Measurements from ENCODE around the gene SLC38A10.

SLC38A10 gene

DNA sequence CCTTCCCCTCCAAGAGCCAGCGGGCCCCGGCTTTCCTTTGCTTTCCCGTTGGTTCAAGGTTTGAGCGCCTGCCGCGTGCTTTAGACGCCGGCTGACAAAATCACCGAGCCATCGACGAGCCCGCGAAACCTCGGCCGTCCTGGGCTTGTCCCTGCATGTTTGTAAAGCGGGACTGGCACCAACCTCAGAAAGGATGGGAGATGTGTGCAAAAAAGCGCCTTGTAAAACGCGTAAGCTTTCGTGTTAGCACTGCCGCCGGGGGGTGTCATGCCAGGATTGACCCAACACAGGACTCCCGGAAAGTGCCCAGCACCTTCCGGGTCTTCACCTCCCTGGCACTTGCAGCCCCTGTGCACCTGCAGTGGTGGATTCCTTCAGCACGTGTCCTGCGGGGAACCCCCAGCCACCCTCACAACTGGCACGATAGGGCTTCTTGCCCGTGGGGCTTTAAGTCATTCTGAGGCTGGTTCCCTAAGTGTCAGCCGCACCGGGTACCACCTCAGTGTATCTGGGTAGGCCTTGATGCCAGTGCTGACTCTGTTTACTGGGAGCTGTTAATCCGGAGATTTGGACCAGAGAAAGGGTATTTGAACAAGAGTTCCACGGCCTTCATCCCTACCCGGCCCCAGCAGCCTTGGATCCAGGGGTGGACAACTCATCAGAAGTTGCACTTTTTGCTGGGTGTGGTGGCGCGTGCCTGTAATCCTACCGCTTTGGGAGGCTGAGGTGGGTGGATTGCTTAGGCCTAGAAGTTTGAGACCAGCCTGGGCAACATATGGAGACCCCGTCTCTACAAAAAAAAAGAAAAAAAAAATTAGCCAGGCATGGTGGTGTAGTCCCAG lies 55.2 kb downstream of the SLC38A10 start:
- TF ChIP-seq Cebpa-rat (IDR thresholded peaks at IDR 0.05): no peak
- Histone ChIP-seq H3K9me3 (no peaks in the 10 kb centered on the region), H3K27me3 (no peaks in the 10 kb centered on the region), H3K27ac (peak overlapping the region; percentile 91), H3K36me3 (peaks cover 36% of the 10 kb centered on the region), H3K4me2 (peak overlapping the region; percentile 88), H3K9ac (peak overlapping the region; percentile 92), H3K4me3 (peak overlapping the region; percentile 99), H3K4me1 (peaks cover 53% of the 10 kb centered on the region), H4K20me1 (peaks cover 83% of the 10 kb centered on the region)

- H3K27me3 ChIP-seq: no peaks in the 10 kb centered on the region
- peaks cover 40% of the 10 kb centered on the region for H3K36me3 ChIP-seq
- H3K9me3 ChIP-seq: no peaks in the 10 kb centered on the region
- H3K27ac ChIP-seq: peak within 1 kb of the TSS; percentile 91
- TF ChIP-seq Cebpa-rat (IDR thresholded peaks at IDR 0.05): no peak
- H3K4me3 ChIP-seq: peak within 1 kb of the TSS; percentile 99
- H4K20me1 ChIP-seq: peaks cover 82% of the 10 kb centered on the region
- H3K9ac ChIP-seq: peak within 1 kb of the TSS; percentile 92
- H3K4me1 ChIP-seq: peaks cover 44% of the 10 kb centered on the region
- H3K4me2 ChIP-seq: peak within 1 kb of the TSS; percentile 99
These were observed 56.0 kb downstream of the SLC38A10 start, which contains the start of the genes NDUFAF8 and TEPSIN for GRCh38 chr17:81238815-81239713. Gene NDUFAF8, plus strand, starts transcription at chr17:81239318. Its CDS starts 46 bp downstream, at chr17:81239364. Gene TEPSIN, minus strand, starts transcription at chr17:81239055. Its CDS starts 22 bp downstream, at chr17:81239033.

GRCh38 chr17:81238490-81238814 lies 56.7 kb downstream of the SLC38A10 start:
- Histone ChIP-seq H3K27ac (peak overlapping the region; percentile 86), H3K4me3 (peak overlapping the region; percentile 99), H3K9me3 (no peaks in the 10 kb centered on the region), H3K36me3 (peaks cover 46% of the 10 kb centered on the region), H3K9ac (peak overlapping the region; percentile 92), H3K4me1 (peaks cover 44% of the 10 kb centered on the region), H4K20me1 (peaks cover 86% of the 10 kb centered on the region), H3K27me3 (no peaks in the 10 kb centered on the region), H3K4me2 (peak overlapping the region; percentile 99)
- no peak for TF ChIP-seq Cebpa-rat (IDR thresholded peaks at IDR 0.05)

DNA sequence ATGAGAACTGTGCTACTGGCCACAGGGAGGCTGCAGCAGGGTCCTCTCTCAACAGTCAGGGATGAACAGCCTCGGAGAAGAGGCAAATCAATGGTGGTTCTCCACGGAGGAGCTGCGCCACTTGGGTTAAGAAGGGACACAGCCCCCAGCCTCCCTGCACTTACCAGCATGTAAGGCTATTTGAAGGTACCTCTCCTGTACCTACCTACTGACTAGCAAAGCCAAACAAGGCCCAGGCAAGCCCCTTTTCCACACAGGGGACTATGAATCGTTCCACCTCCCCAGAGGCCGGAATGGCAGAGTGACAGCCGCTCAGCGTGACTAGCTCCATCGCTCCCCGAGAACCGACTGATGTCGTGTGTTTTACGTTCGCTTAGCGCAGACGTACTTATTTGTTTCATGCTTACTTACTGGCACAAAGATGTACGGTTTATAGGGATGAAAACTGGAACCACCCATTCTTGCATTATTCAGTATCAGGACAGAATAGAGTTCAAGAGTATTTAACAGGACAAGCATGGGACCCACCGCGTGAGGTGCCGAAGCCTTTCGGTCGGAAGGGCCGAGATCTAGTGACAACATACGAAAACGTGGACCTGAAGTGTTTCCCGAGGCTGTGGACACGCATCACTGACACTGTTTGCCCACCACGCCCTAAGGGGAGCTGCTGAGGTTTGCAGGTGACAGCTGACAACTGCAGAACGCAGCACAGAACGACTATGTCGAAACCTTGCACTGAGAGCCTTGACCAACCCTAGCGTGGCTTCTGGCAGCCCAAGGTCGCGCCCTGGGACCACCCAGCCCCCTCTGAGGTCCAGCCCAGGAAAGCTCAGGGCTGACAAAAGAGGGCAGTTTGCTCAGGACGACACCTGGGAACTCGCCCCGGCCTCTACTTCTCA lies 57.3 kb downstream of the SLC38A10 start:
- H3K36me3 ChIP-seq: peaks cover 52% of the 10 kb centered on the region
- peak overlapping the region; percentile 92 for H3K9ac ChIP-seq
- peak overlapping the region; percentile 99 for H3K4me2 ChIP-seq
- TF ChIP-seq Cebpa-rat (IDR thresholded peaks at IDR 0.05): no peak
- peak overlapping the region; percentile 99 for H3K4me3 ChIP-seq
- H3K9me3 ChIP-seq: no peaks in the 10 kb centered on the region
- H3K27ac ChIP-seq: peak overlapping the region; percentile 86
- no peaks in the 10 kb centered on the region for H3K27me3 ChIP-seq
- peaks cover 86% of the 10 kb centered on the region for H4K20me1 ChIP-seq
- H3K4me1 ChIP-seq: peaks cover 44% of the 10 kb centered on the region

GRCh38 chr17:81236784-81237183 lies 58.3 kb downstream of the SLC38A10 start:
- no peak for TF ChIP-seq Cebpa-rat (IDR thresholded peaks at IDR 0.05)

DNA sequence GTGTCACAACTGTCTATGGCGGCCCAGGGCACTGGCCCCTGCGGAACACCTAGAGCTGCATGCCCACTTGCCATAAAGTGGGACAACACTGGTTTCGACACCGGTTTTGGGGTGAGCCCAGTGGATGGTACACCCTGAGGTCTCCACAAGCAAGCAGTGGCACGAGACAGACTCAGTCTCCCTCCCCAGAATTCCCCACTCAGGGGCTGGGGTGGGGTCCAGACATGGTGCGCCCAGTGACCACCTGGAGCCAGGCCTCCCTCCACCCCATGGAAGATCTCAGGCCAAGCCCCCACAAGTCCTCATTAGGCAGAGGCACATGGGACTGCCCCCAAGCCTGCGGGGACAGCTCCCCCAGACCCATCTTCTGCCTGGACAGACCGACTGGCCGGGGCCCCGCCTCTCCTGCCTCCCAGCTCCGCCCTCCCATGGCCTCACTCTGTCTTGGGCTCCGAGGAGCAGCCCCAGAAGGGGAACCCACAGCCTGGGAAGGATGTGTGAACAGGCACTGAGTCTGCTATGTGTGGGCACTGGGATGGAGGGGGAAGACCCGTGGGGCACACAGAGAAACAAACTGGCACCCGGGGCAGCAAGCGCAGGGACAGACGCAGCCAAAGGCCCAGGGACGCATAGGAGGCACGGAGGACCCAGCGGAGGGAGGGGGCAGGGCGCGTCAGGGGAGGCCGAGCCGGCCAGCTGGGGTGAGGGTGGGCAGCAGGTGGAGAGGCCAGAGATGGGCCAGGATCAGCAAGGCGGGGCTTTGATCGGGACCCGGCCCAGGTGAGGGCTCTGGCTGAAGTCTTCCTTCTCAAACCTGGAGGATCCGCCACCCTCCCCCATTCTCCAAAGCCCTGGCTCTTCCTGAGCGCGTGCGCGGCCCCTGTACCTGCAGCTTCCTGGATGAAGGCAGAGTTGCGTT lies 59.0 kb downstream of the SLC38A10 start:
- no peak overlapping the region for H3K4me2 ChIP-seq
- no peak overlapping the region for H3K9ac ChIP-seq
- no peaks in the 10 kb centered on the region for H3K27me3 ChIP-seq
- TF ChIP-seq Cebpa-rat (IDR thresholded peaks at IDR 0.05): no peak
- no peaks in the 10 kb centered on the region for H3K9me3 ChIP-seq
- H3K4me3 ChIP-seq: no peak overlapping the region
- peaks cover 81% of the 10 kb centered on the region for H4K20me1 ChIP-seq
- H3K36me3 ChIP-seq: peaks cover 57% of the 10 kb centered on the region
- H3K27ac ChIP-seq: no peak overlapping the region
- H3K4me1 ChIP-seq: peaks cover 32% of the 10 kb centered on the region

More at GRCh38 chr17:81236784-81237183, 58.3 kb downstream of the SLC38A10 start:
- Histone ChIP-seq H3K27me3 (no peaks in the 10 kb centered on the region), H3K36me3 (peaks cover 57% of the 10 kb centered on the region), H3K4me1 (peaks cover 39% of the 10 kb centered on the region), H3K9ac (peak overlapping the region; percentile 41; the same call in 1 of the 2 replicates), H3K27ac (no peak overlapping the region), H4K20me1 (peaks cover 88% of the 10 kb centered on the region), H3K9me3 (no peaks in the 10 kb centered on the region), H3K4me2 (peak overlapping the region; percentile 99; the same call in 1 of the 2 replicates), H3K4me3 (no peak overlapping the region)

- Histone ChIP-seq H3K27me3 (no peaks in the 10 kb centered on the region), H3K4me2 (no peak overlapping the region), H3K36me3 (peaks cover 60% of the 10 kb centered on the region), H3K9me3 (no peaks in the 10 kb centered on the region), H4K20me1 (peaks cover 72% of the 10 kb centered on the region), H3K9ac (no peak overlapping the region), H3K4me1 (peaks cover 23% of the 10 kb centered on the region), H3K4me3 (no peak overlapping the region), H3K27ac (no peak overlapping the region)
- TF ChIP-seq Cebpa-rat (IDR thresholded peaks at IDR 0.05): no peak
These were observed 59.9 kb downstream of the SLC38A10 start for GRCh38 chr17:81234940-81235821.
